Activated T-cell treated with anti-CD3 and anti-CD28 coated beads, Interleukin-2, amount 50 U/mL, for 48 hours (primary cell): ENCODE measurements around the gene NR3C1.

ENCODE experiments used
- DNase-seq, 2 experiments: peaks; one replicate each; pipeline ENCODE4 v3.0.0-alpha.2; 2020

The NR3C1 gene

DNA sequence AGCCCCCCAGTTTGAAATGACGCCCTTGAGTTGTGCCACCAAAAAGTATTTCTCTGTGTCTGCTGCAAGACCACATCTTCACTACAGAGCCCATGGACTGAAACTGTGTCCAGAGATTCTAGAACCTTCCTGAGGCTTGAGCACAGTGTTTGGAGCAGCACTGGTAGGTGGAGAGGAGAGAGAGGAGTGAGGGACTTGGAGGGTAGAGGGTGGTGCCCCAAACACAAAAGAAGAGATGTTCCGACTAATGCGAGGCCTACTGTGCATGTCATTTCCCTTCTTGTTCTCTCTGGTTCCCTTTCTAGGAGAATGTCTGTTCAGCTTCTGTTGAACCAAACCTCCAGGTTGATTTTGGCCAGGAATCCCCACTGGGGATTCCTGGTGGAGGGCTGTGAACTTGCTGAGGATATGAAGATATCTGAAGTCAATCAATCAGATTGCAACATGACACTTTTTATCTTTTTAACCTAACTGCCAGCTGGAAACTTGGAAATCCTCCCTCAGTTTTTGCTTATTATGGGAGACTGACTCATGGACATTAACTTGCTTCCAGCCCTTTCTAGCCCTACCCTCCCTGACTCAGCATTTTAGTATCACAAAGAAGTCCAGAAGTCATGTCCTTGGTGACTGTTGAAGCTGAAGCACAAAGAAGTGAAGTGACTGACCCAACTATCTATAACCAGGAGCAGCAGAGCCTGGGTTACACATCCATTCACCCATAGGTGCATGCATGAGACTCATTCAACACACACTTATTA is 154.5 kb downstream of the NR3C1 start:
- no peak for DNase-seq

GRCh38 chr5:143248391-143248790 is 155.1 kb downstream of the NR3C1 start:
- no peak for DNase-seq

- DNase-seq, result no peak
Observed at GRCh38 chr5:143247134-143247815, 156.2 kb downstream of the NR3C1 start.

- DNase-seq, result no peak
Observed at GRCh38 chr5:143245929-143246561, 157.4 kb downstream of the NR3C1 start.

DNA sequence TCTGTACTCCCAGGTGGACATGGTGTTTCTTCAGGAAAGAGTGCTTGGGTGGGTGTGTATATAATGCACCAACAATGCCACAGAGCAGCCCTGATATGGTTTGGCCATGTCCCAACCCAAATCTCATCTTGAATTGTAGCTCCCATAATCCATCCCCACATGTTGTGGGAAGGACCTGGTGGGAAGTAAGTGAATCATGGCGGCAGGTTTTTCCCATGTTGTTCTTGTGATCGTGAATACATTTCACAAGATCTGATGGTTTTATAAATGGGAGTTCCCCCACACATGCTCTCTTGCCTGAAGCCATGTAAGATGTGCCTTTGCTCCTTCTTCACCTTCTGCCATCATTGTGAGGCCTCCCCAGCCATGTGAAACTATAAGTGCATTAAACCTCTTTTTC is 158.5 kb downstream of the NR3C1 start:
- DNase-seq, result no peak

- no peak for DNase-seq
Observed at GRCh38 chr5:143244000-143244736, 159.3 kb downstream of the NR3C1 start.

DNA sequence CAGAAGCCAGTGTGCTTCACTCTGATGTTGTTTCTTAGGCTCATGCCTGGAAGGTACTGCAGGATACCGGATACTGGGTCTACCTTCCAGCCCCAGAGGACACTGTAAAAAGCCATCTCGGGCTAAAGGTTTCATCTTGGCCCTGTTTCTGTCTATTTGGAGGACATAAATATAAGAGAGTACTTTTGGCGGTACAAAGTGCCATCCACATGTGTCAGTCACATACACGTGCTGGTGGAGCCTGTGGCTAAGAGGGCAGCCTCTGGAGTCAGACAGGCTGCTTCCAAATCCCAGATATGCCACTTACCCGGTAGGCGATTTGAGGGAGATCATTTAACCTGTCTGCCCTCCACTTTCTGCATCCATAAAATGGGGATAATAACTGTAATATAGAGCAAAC is 160.4 kb downstream of the NR3C1 start:
- no peak for DNase-seq

DNA sequence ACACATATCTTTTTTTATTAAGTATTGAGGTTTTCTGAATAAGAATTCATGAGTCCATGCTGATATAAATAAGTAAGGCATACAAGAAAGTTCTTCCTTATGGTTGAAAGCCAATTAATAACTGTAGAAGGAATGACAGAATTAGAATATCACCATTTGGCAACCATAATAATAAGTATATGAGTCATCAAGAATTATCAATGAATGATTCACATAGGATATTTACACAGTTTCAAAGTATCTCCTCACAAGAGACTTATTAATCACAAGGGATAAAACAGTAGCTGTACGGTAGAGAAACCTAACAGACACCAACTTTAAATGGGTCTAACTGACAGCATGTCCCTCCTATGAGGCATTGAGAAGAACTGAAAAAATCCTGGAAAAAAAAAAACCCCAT is 161.6 kb downstream of the NR3C1 start:
- DNase-seq, result no peak

- no peak for DNase-seq
Observed at GRCh38 chr5:143239882-143240518, 163.5 kb downstream of the NR3C1 start.

DNA sequence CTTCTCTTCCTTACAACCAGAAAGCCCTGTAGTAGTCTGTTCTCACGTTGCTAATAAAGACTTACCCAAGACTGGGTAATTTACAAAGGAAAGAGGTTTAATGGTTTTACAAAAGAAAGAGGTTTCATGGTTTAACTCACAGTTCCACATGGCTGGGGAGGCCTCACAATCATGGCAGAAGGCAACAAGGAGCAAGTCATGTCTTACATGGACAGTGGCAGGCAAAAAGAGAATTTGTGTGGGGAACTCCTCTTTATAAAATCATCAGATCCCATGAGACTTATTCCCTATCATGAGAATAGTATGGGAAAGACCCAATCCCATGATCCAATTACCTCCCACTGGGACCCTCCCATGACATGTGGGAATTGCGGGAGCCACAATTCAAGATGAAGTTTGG is 164.9 kb downstream of the NR3C1 start:
- no peak for DNase-seq

GRCh38 chr5:143237664-143238063 is 165.8 kb downstream of the NR3C1 start:
- no peak for DNase-seq

GRCh38 chr5:143236682-143237081 is 166.8 kb downstream of the NR3C1 start:
- no peak for DNase-seq

- DNase-seq, result no peak
Observed at GRCh38 chr5:143235423-143235822, 168.1 kb downstream of the NR3C1 start.

DNA sequence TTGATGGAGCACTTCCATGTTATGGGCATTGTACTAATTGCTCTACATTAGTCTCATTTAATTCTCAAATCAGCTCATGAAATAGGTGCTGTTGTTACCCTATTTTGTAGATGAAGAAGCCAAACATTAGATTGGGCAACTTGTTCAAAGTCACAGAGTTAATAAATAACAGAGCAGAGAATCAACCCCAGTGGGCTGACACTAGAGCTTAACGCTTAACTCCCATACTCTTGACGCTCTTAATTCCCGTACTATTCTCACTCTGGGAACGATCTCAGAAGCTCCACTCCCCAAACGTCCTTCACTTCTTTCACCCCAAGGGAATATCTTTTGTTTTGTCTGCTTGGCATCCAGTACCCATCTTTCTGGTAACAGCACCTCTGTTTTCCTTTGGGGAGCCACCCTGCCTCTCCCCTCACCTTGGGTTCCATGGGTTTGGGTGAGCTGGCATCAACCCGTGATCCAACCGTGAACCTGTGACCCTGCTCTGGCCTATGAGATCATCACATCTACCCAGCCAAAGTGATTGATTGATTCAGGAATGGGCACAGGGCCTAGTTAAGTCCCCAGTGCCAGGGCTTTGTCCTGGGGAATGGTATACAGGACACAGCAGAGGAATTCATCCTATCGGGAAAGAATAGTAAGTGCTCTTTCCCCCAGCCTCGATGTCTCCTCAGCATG is 169.2 kb downstream of the NR3C1 start:
- no peak for DNase-seq

DNA sequence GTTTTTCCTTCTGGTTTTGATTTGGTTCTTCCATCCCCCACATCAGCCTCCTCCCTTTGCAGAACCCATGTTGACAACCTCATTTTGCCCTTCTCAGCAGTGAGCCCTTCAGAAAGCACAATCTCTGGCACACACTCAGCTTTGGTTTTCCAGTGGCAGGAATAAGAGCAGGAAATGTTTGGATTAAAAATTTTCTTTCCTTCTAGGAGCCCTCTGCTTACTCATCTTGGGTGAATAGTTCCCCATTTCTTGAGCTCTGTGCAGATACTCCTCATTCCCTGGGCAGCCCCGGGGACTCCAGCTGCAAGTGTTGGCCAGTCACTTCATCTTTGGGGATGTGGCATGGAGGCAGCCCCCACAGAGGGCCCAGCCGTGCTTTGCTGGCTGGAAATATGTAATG is 170.5 kb downstream of the NR3C1 start:
- no peak for DNase-seq

DNA sequence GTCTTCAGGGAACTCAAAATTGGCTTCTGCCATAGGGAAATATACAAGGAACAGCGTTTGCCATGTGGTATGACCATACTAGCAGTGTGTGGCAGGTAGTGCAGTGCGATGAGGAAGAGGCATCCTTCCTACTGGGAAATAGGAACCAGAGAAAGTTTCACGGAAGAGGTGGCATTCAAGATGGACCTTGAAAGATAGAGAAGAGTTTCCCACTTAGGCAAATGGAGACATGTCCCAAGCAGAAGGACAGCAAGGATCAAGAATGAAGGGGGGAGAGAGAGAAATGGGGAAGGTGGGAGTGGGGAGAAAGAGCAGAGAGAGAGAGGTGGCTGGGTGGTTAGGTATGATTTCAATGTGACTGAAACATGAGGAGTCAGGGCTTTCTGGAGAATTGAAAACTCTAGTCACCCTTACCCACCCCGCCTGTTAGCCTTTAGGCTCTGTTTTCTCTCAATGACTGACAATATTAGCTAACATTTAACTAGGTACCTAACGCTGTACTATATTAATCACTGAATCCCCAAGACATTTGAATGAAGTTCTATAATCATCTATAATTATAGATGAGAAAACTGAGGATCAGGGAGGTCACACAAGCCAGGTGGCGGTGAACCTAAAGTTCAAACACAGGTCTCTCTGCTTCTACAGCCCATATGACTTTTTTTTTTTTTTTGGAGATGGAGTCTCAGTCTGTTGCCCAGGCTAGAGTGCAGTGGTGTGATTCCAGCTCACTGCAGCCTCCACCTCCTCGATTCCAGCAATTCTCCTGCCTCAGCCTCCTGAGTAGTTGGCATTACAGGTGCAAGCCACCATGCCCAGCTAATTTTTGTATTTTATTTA is 171.3 kb downstream of the NR3C1 start:
- DNase-seq, result no peak

GRCh38 chr5:143231416-143231815 is 172.1 kb downstream of the NR3C1 start:
- DNase-seq, result no peak

DNA sequence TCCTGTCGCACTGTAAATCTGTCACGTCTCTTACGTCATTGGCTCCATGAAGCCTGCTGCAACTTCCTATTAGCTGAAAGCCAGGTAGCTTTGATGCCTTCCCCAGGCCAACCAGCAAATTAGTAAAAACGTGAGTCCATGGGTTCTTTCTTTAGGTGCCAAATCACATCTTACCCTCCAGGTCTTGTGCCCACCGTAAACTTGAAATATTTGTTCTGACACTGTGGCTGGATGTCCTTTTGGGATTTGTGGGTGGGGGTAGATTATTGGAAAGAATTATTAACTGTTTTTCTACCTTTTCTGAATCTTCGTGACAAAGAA is 172.8 kb downstream of the NR3C1 start:
- DNase-seq, result no peak

- peak; percentile 41 to 46 for DNase-seq
Observed at GRCh38 chr5:143229896-143230675, 173.4 kb downstream of the NR3C1 start.

GRCh38 chr5:143229426-143229895 is 174.0 kb downstream of the NR3C1 start:
- DNase-seq, result peak; percentile 35 to 51
